ENCODE measurements around the gene PHF14.
A peak's percentile ranks its signal among the peaks of the same experiment; 100 is the strongest.

Gene PHF14

DNA sequence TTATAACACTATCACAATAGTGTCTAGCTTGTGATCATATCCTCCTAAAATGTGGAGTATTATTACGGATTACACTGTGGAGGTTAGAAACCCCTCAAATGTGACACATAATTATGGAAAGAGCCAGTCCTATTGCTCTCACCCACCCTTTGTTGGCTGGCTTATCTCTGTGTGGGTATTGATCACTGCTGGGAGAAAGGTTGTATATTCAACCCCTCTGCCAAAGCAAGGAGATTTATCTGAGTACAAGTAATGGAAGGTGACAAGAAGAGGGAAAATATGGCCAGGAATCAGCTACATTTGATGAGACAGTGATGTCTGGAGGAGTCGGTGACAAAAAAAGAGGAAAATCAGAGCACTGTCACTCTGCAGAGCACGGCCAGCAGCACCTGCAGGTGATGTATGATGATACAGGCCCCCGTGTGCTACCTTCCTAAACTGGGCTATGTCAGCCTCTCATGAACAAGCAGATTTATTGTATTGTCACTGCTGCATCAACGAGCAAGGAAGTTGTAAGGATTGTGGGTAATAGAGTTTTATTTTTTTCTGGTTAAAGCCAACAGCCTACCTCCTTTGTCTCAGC is 235.3 kb downstream of the PHF14 start:
- no peak for DNase-seq (ENCODE audit: low read depth in 2 of 2)

DNA sequence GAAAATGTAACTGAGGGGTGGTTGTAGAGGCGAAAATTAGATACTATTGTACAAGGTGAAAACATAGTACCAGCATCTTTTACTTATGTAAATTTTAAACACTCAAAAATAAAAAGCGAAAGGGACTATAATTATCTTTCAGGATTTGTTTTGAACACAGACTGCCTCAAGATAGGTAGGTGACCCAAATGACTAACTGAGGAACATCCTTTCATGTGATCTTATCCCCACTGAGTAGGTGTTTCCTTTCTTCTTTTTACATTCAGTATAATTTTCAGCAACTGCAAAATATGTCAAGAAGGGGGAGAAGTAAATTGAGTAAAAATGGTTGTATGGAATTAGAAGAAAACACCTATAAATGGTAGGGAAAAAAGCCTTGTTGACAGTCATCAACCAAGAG is 236.7 kb downstream of the PHF14 start:
- no peak for DNase-seq (ENCODE audit: low read depth in 2 of 2)

DNA sequence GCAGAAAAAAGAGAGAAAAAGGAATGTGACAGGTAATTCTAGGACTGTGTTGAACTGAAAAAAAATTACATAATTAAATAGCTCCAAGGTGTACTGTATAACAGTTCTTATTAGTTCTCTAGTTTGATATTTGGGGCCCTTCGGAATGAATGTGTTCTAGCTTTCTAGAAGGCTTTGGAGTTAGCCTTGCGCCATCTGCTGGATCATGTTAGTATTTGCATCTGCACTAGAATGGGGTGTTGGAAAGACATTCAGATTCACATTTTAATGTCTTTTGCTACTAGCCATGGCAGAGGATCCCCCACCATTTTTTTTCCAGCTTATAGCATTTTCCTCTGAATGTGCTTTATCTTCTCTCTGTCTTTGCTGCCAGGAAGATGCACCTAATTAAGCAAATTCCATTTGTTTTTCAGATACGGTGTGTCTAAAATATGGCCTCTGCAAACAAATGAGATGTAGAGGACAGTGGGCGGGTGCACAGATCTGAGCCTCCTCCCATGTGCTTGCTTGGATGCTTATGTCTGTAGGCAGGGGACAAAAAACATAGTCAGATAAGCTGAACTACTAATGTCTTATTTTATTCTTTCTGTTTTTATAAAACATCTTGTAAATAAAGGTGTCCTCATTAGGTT is 238.5 kb downstream of the PHF14 start:
- peak; percentile 10 to 26 for DNase-seq (ENCODE audit: low read depth in 2 of 2)

DNA sequence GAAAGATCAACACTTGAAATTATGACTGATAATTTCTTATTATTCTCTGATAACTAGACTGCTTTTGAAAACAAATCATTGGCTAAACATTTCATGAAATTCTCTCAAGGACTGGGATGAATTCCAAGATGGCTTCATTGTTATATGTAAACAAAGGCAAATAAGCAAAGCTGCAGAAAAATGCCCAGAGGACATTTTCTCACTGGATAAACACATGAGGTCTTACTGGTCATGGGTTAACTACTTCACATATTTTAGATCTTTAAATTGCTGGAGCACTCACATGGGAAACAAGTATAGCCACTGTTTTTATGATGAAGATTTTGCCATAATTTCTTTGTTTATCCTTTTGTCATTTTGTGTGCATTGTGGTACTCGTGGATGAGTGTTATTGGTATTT is 239.1 kb downstream of the PHF14 start:
- DNase-seq (ENCODE audit: low read depth in 2 of 2) = no peak

DNA sequence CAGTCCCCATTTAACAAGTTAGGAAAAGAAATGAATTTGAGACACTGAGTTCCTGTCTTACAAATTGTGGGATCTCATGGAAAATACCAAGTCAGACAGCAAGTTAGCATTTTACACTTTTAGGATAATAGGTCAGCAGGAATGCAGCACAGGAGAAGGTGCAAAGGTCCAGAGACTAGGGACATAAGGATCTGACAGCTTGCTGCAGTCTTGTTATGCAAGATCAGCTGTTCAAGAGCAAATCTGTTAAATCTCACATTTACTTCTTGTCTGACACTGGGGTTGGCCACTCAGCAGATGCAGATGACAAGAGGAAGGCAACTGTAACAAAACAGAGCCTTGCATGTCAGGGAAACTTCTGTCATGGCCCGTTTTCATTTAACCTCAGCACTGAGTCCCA is 239.6 kb downstream of the PHF14 start:
- DNase-seq (ENCODE audit: low read depth in 2 of 2) = no peak

DNA sequence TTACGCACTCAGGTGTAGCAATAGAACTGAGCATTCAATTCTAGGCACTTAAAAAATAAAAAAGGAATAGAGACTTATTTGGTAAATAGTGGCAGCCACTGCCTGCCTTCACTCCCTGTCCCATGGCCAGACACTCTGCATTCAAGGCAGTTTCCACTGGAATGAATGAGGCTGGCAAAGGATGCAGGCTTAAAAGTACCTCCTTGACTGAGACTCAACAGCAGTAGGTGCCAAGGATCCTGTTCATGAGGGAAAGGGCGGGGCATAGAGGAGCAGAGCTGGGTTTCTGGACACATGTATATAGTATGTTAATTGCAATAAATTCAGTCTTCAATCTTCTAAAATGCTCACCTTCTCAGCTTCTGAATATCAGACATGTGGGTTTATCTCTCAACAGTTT is 242.6 kb downstream of the PHF14 start:
- no peak for DNase-seq (ENCODE audit: low read depth in 2 of 2)

DNA sequence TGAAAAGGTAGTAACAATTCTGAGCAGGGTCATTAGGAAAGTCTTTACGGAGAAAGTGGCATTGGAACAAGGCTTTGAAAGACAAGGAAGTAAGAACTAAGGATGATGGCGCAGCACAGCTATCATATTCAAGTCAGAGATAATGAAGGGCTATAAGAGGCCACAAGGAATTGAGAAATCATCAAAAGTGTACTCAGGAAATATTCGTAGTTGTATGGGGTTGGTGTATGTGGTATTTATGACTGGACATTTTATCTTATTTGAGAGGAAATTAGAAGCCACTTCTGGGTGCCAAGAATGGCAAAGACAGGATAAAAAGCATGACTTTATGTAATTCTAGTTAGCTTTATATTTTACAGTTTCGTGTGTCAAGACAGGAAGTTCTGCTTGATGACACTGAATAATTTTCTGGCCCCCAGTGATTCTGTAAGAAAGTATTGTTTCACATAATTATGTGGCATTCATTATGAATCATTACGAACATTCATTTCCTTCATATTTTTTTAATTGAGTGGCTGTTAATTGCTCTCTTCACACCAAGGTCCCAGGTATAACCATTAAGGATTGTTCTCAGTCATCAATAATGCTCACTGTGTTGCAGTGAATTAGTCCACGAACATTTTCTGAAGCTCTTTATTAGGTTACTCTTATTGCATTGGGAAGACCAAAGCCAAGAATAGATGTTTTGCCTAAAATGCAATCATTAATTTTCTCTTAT is 244.3 kb downstream of the PHF14 start:
- no peak for DNase-seq (ENCODE audit: low read depth in 2 of 2)
